Skin of body (tissue), 2 donors: Measurements from ENCODE around the gene XXYLT1. TPM values are rescaled to one million over a fixed set of nuclear protein-coding genes. Genes with fewer than 3 reads are reported as not detected.
"Not testable (repeated sequence)": the region's sequence is repeated elsewhere in the genome, so short reads cannot be mapped to it uniquely, and the experiment has no call there.

Experiments used
- DNase-seq: peaks from one replicate; lab custom pipeline; 2025; lab: John Stamatoyannopoulos, UW
- total RNA-seq: library from RNA; depleted of rRNA; stranded (reverse); fragments of >200 nt; gene quantifications from one replicate; pipeline ENCODE4 v1.2.3, GENCODE V29; 2014

Gene XXYLT1
- total RNA-seq, 1 donor from 2014 or later = 13.6 TPM

- DNase-seq = peak; percentile 39
Measured at GRCh38 chr3:195250473-195251251, 20.3 kb downstream of the XXYLT1 start.

- DNase-seq = no peak
Measured at GRCh38 chr3:195249858-195250464, 21.0 kb downstream of the XXYLT1 start.

- DNase-seq = no peak
Measured at GRCh38 chr3:195249057-195249770, 21.7 kb downstream of the XXYLT1 start.

- no peak for DNase-seq
Measured at GRCh38 chr3:195248281-195248680, 22.7 kb downstream of the XXYLT1 start.

- DNase-seq = no peak
Measured at GRCh38 chr3:195247863-195248189, 23.1 kb downstream of the XXYLT1 start.

GRCh38 chr3:195247086-195247862, 23.7 kb downstream of the XXYLT1 start:
- no peak for DNase-seq

GRCh38 chr3:195246581-195246995, 24.4 kb downstream of the XXYLT1 start:
- no peak for DNase-seq

GRCh38 chr3:195245531-195245951, 25.4 kb downstream of the XXYLT1 start:
- DNase-seq = no peak

- no peak for DNase-seq
Measured at GRCh38 chr3:195241592-195242355, 29.2 kb downstream of the XXYLT1 start.

- no peak for DNase-seq
Measured at GRCh38 chr3:195240939-195241338, 30.0 kb downstream of the XXYLT1 start.

- no peak for DNase-seq
Measured at GRCh38 chr3:195240171-195240701, 30.7 kb downstream of the XXYLT1 start.

GRCh38 chr3:195239121-195239520, 31.8 kb downstream of the XXYLT1 start:
- no peak for DNase-seq

- peak; percentile 88 for DNase-seq
Measured at GRCh38 chr3:195238586-195239118, 32.3 kb downstream of the XXYLT1 start.

GRCh38 chr3:195238081-195238571, 32.8 kb downstream of the XXYLT1 start:
- DNase-seq = no peak

GRCh38 chr3:195236801-195237570, 34.0 kb downstream of the XXYLT1 start:
- DNase-seq = no peak

- DNase-seq = no peak
Measured at GRCh38 chr3:195236076-195236798, 34.7 kb downstream of the XXYLT1 start.

GRCh38 chr3:195230244-195230643, 40.7 kb downstream of the XXYLT1 start:
- DNase-seq = no peak

GRCh38 chr3:195228886-195229285, 42.1 kb downstream of the XXYLT1 start:
- not testable (repeated sequence) for DNase-seq

GRCh38 chr3:195227871-195228270, 43.1 kb downstream of the XXYLT1 start:
- no peak for DNase-seq
